ENCODE measurements around the gene PSMB3. TPM values are rescaled to one million over a fixed set of nuclear protein-coding genes. Genes with fewer than 3 reads are reported as not detected.

Gene PSMB3
- total RNA-seq, 1 donor from 2014 or later = 138 TPM

DNA sequence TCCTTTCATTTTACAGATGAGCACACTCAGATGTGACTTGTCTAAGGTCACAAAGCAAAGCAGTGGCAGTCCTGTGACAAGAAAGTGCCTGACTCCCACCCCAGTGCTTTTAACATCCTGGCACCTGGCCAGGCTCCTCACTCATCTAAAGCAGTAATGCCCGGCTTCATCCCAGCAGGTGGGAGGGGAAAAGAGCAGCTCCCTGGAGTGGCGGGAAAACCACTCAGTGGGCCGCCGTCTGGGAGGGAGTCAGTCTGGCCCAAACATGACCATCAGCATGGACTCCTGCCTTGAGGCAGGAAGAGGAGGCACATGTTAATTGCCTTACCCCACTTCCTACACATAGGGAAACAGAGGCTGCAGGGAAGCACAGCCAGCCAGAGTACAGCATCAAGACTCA lies 7.0 kb upstream of the PSMB3 start:
- Mint-ChIP-seq H3K27ac (no peak overlapping the region), H3K4me1 (ENCODE audit: low read depth) (peaks cover 51% of the 10 kb centered on the region), H3K27me3 (no peaks in the 10 kb centered on the region), H3K4me3 (ENCODE audit: low read depth) (peak overlapping the region; percentile 90), H3K36me3 (ENCODE audit: insufficient read depth) (no peaks in the 10 kb centered on the region), H3K9me3 (ENCODE audit: low read depth) (no peaks in the 10 kb centered on the region)
- DNase-seq (ENCODE audit: low spot score, unreplicated experiment) = no peak
- TF ChIP-seq CTCF (IDR thresholded peaks at IDR 0.05; ENCODE audit: unreplicated experiment) = no peak

DNA sequence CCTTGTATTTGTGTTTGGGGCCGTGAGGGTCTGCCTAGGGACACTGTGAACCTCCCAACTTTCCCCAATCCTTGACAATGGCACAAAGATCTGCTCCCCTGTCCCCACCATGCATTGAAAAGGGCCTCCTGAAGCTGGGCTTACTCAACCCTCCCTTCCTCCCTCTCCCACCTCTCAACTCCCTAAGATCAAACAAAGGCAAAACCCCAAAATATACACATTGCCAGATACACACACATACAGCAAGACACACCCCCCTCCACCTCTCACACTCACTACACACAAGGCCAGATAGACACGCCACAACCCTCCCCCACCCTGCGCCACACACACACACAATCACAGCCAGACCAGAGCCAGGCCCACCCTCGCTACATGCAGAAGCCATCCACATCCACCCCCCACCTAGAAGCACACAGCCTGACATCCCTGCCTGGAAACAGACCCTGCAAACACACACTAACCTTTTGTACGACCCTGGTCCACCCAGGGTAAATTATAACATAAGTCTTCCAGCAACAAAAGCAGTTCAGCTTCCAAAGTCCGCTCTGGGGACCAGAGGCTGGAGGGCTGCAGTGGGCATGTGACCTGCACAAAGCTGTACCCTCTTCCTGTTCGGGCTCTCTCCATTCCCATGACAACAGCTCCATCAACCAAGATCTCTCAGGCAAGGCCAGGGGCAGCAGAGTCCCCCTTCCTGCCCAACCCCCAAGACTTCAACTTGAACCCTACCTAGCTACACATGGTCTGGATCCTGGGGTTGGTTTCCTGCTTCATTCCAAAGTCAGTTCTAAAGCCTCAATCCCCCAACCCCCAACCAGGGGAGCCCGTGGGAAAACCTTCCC lies 6.3 kb upstream of the PSMB3 start:
- Mint-ChIP-seq H3K4me1 (ENCODE audit: low read depth) (peaks cover 58% of the 10 kb centered on the region), H3K27me3 (no peaks in the 10 kb centered on the region), H3K27ac (peak overlapping the region; percentile 79), H3K36me3 (ENCODE audit: insufficient read depth) (no peaks in the 10 kb centered on the region), H3K9me3 (ENCODE audit: low read depth) (no peaks in the 10 kb centered on the region), H3K4me3 (ENCODE audit: low read depth) (peak overlapping the region; percentile 90)
- DNase-seq (ENCODE audit: low spot score, unreplicated experiment) = no peak
- no peak for TF ChIP-seq CTCF (IDR thresholded peaks at IDR 0.05; ENCODE audit: unreplicated experiment)

DNA sequence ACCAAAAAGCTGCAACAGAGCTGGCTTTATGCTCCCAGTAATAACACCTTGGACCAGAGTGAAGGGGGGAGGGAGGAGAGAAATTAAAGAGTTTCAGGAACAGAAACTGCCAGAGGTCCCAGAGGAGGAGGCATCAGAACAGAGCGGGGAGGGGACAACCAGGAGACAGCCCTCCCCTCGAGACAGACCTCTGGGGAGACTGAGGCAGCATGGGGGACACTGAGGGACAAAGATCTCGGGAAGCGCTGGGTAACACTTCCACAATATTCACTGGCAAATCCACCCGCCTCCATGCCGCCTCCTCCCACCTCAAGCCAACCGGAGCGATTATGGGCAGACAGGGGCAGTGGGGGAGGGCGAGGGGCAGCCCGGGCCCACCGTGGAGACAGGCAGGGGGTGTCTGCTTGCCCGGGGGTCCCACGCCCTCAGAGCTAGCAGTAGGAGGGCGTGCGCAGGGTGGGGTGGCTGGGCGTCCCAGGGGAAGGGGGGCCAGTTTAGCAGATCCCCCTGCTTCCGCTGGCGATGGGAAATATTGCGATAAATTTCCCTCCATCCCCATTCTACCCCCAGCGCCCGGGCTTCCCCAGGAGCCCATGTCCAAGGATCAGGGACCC lies 5.6 kb upstream of the PSMB3 start:
- Mint-ChIP-seq H3K27ac (peak overlapping the region; percentile 79), H3K4me3 (ENCODE audit: low read depth) (peak overlapping the region; percentile 90), H3K9me3 (ENCODE audit: low read depth) (no peaks in the 10 kb centered on the region), H3K27me3 (no peaks in the 10 kb centered on the region), H3K4me1 (ENCODE audit: low read depth) (peaks cover 58% of the 10 kb centered on the region), H3K36me3 (ENCODE audit: insufficient read depth) (no peaks in the 10 kb centered on the region)
- DNase-seq (ENCODE audit: low spot score, unreplicated experiment) = no peak
- TF ChIP-seq CTCF (IDR thresholded peaks at IDR 0.05; ENCODE audit: unreplicated experiment) = no peak

GRCh38 chr17:38747463-38748148 lies 4.9 kb upstream of the PSMB3 start:
- peak; percentile 32 for DNase-seq (ENCODE audit: low spot score, unreplicated experiment)
- peak; percentile 35 for TF ChIP-seq CTCF (IDR thresholded peaks at IDR 0.05; ENCODE audit: unreplicated experiment)
- H3K27ac Mint-ChIP-seq = peak overlapping the region; percentile 89
- H3K4me1 Mint-ChIP-seq (ENCODE audit: low read depth) = peaks cover 55% of the 10 kb centered on the region
- no peaks in the 10 kb centered on the region for H3K36me3 Mint-ChIP-seq (ENCODE audit: insufficient read depth)
- no peaks in the 10 kb centered on the region for H3K27me3 Mint-ChIP-seq
- peak overlapping the region; percentile 90 for H3K4me3 Mint-ChIP-seq (ENCODE audit: low read depth)
- no peaks in the 10 kb centered on the region for H3K9me3 Mint-ChIP-seq (ENCODE audit: low read depth)

DNA sequence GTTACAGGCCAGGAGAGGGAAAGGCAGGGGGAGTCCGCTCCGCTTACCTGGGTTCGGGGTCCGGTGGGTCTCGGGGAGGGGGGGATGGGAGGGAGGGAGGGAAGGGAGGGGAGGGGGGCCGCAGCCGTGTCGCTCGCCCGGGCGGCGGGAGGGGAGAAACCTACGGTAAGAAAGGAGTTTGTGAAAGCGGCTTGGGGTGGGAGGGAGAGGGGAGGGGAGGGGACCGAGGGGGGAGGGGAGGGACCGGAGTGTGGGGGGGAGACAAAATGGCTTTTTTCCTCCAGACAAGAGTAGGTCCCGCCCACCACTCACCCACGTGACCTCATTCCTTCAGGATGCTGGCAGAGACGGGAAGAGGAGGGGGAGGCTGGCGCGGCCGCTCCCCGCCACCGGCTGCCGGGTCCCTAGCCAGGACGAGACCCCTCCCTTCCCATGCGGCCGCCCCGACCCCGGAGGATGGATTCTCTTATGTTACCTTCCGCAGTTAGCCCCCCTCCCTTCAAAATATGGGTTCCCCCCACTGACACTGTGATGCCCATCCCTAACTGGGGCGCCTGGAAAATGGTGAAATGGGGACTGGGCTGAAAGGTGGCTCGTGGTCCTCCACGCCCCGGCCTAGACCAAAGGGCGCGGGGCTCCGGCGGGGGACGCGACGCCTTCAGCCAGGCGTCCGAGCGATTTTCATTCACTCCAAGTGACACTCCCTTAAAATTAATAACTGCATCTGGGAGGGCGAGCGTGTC lies 4.2 kb upstream of the PSMB3 start, which contains the start of gene PCGF2:
TSS of gene PCGF2 (minus strand) at position 188 of the 743 bp plus-strand sequence. CDS start 7,934 bp downstream, outside the sequence.
- H3K27me3 Mint-ChIP-seq = no peaks in the 10 kb centered on the region
- peaks cover 51% of the 10 kb centered on the region for H3K4me1 Mint-ChIP-seq (ENCODE audit: low read depth)
- peak within 1 kb of the TSS; percentile 89 for H3K27ac Mint-ChIP-seq
- no peaks in the 10 kb centered on the region for H3K9me3 Mint-ChIP-seq (ENCODE audit: low read depth)
- TF ChIP-seq CTCF (IDR thresholded peaks at IDR 0.05; ENCODE audit: unreplicated experiment) = no peak
- no peaks in the 10 kb centered on the region for H3K36me3 Mint-ChIP-seq (ENCODE audit: insufficient read depth)
- peak; percentile 82 for DNase-seq (ENCODE audit: low spot score, unreplicated experiment)
- peak within 1 kb of the TSS; percentile 91 for H3K4me3 Mint-ChIP-seq (ENCODE audit: low read depth)

Data from progenitor cell of endocrine pancreas (in vitro differentiated cells).